GM21786 (cell line): ENCODE results near the gene RAB6A.

Source experiments
- ATAC-seq: cut with Tn5 transposase; IDR thresholded peaks from one replicate; pipeline ENCODE4 v1.9.1; 2021; ENCODE audit not compliant: unreplicated experiment

RAB6A gene

GRCh38 chr11:73633999-73634398 is 126.9 kb downstream of the RAB6A start:
- no peak for ATAC-seq

- no peak for ATAC-seq
Measured at GRCh38 chr11:73632996-73633395, 127.9 kb downstream of the RAB6A start.

GRCh38 chr11:73629907-73630306 is 131.0 kb downstream of the RAB6A start:
- no peak for ATAC-seq

- no peak for ATAC-seq
Measured at GRCh38 chr11:73625696-73626318, 135.1 kb downstream of the RAB6A start.
